GM19452 (cell line): ENCODE measurements around the gene PPA1.
"Not testable (repeated sequence)": the region's sequence is repeated elsewhere in the genome, so short reads cannot be mapped to it uniquely, and the experiment has no call there.

Experiments
- ATAC-seq: cut with Tn5 transposase; IDR thresholded peaks from one replicate; pipeline ENCODE4 v1.9.1; 2021; ENCODE audit not compliant: unreplicated experiment

The PPA1 gene

GRCh38 chr10:70255329-70256299, 22.4 kb upstream of the PPA1 start:
- ATAC-seq, result no peak

- no peak for ATAC-seq
Measured at GRCh38 chr10:70254778-70255328, 21.6 kb upstream of the PPA1 start.

- ATAC-seq, result no peak
Measured at GRCh38 chr10:70253878-70254765, 20.9 kb upstream of the PPA1 start.

- ATAC-seq, result no peak
Measured at GRCh38 chr10:70250961-70251680, 17.9 kb upstream of the PPA1 start.

GRCh38 chr10:70247360-70247759, 14.1 kb upstream of the PPA1 start:
- ATAC-seq, result no peak

- ATAC-seq, result no peak
Measured at GRCh38 chr10:70241081-70241480, 7.9 kb upstream of the PPA1 start.

- ATAC-seq, result not testable (repeated sequence)
Measured at GRCh38 chr10:70239986-70240385, 6.8 kb upstream of the PPA1 start.

GRCh38 chr10:70239077-70239976, 6.1 kb upstream of the PPA1 start:
- ATAC-seq, result not testable (repeated sequence)

- ATAC-seq, result not testable (repeated sequence)
Measured at GRCh38 chr10:70237958-70238536, 4.8 kb upstream of the PPA1 start.

- ATAC-seq, result no peak
Measured at GRCh38 chr10:70234668-70235447, 1.6 kb upstream of the PPA1 start.

- no peak for ATAC-seq
Measured at GRCh38 chr10:70233939-70234300, 691 bp upstream of the PPA1 start.

GRCh38 chr10:70232859-70233108, 445 bp downstream of the PPA1 start:
- ATAC-seq, result no peak

- ATAC-seq, result no peak
Measured at GRCh38 chr10:70232155-70232858, 922 bp downstream of the PPA1 start.

- no peak for ATAC-seq
Measured at GRCh38 chr10:70228491-70228890, 4.7 kb downstream of the PPA1 start.

- no peak for ATAC-seq
Measured at GRCh38 chr10:70227548-70228320, 5.5 kb downstream of the PPA1 start.

- ATAC-seq, result no peak
Measured at GRCh38 chr10:70223728-70224127, 9.5 kb downstream of the PPA1 start.

GRCh38 chr10:70222811-70223447, 10.3 kb downstream of the PPA1 start:
- not testable (repeated sequence) for ATAC-seq
